Suppressor macrophage treated with lipopolysaccharide for 1 hour (primary cell): Measurements from ENCODE around the gene NFIC.

ENCODE experiments used
- DNase-seq, 3 donors: peaks; one replicate each; pipeline ENCODE4 v3.0.0-alpha.2; 2020 to 2022

NFIC gene

DNA sequence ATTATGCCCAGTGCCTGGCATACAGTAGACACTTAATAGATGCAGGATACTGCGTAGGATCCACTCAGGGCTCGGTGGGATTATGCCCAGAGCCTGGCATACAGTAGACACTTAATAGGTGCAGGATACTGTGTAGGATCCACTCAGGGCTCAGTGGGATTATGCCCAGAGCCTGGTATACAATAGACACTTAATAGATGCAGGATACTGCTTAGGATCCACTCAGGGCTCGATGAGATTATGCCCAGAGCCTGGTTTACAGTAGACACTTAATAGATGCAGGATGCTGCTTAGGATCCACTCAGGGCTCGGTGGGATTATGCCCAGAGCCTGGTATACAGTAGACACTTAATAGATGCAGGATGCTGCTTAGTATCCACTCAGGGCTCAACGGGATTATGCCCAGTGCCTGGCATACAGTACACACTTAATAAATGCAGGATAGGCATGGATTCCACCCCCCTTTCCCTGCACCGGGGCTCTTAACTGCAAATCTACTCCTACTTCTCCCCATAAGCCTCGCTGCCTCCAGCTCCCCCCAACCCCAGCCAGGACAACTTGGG is 89.1 kb downstream of the NFIC start:
- no peak for DNase-seq

DNA sequence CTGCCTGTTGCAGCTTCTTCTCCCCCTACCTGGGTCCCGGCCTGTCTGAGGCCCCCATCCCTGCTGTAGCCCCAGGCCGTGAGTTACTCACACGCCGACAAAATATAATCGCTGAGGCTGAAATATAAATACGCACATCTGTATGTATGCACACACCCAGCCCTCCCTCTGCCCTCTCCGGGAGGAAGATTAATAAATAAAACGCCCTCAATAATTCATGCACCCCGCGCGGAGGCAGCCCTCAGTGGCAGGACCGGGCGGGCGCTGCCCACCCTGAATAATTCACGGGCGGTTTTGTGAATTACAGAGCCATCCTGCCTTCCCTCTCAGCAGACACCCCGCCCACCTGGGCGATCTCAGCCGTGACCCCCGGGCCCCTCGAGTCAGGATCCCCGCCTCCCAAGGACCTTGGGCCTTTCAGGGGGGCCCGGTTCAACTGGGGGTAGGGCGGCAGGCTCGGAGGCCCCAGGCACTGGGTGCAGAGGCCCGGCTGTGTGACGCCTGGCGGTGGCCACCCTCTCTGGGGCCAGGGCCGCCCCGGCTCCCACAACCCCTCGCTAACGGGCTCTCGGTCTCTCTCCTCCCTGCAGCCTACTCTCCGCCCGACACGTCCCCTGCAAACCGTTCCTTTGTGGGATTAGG is 89.7 kb downstream of the NFIC start:
- no peak for DNase-seq

GRCh38 chr19:3456925-3457527 is 90.6 kb downstream of the NFIC start:
- DNase-seq, result no peak

DNA sequence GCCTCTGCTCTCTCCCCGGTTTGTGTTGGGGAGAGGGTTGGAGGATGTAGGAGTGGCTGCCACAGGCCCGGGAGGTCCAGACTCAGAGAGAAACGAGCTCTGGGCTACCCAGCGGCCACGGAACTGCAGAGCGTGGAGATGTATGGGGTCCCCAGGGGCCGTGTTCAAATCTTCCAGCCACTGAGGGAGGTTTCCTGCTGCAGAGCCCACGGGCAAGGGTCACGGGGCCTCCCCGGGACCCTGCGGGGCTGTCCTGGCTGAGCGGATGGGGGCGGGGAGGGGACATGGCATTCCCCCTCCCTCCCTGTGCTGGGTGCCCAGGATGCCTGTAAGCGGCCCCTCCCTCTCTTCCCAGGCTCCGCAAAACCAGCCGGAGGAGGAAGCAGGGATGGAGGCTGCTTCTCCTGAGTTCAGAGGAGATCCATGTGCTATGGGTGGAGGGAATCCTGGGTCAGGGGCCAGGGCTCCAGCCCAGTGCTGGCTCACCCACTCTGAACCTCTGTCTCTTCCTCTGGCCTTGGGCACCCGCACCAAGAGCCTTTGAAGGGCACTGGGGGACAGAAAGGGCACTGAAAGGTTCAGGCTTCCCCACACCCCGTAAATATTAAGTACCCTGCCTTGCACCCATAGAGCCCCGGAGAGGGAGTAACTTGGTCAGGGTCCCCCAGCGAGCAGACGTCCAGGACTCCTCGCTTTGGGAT is 91.3 kb downstream of the NFIC start:
- DNase-seq, result no peak

GRCh38 chr19:3458229-3459088 is 92.1 kb downstream of the NFIC start:
- DNase-seq, result no peak

GRCh38 chr19:3459089-3459881 is 92.9 kb downstream of the NFIC start:
- no peak for DNase-seq

- no peak for DNase-seq
Measured at GRCh38 chr19:3459965-3460582, 93.7 kb downstream of the NFIC start.

- DNase-seq, result no peak
Measured at GRCh38 chr19:3462991-3463713, 96.8 kb downstream of the NFIC start.

- DNase-seq, result no peak
Measured at GRCh38 chr19:3463714-3464586, 97.6 kb downstream of the NFIC start.

- peak; percentile 33 to 54 (median 36) for DNase-seq
Measured at GRCh38 chr19:3464587-3465235, 98.3 kb downstream of the NFIC start.

- DNase-seq, result no peak
Measured at GRCh38 chr19:3465552-3465951, 99.2 kb downstream of the NFIC start.

- no peak for DNase-seq
Measured at GRCh38 chr19:3466635-3467034, 100.3 kb downstream of the NFIC start.

DNA sequence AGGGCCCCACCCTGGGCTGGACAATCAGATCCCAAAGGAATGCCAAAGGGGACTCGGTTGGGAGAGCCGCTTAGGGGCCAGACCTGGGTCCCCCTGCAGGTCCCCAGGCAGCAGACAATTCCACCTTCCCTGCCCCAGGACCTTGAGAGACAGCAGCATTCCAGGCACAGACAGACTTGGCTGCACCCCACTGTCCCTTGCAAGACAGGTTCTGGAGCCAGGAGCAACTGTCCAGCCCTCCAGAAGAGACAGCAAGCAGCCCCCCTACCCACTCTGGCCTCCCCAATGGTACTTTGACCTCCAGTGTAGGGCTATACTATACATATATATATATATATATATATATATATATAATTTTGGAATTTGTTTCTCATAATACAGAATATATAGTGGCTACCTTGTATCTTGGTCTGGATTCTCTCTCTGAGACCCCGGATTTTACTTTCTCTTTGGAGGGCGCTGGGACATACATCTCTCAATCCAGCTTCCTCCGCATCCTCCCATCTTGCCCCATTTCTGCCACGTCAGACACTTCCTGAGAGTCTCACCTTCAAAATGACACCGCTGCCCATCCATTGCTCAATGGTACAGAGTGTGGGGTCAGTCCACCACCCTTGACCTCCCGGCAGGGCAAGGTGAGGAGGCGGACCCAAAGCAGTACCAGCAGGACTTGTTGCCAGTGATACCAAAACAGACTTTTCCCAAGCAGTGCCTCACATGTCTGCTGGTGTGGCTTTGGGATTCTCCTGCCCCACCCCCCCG is 101.2 kb downstream of the NFIC start:
- DNase-seq, result no peak

GRCh38 chr19:3468211-3468610 is 101.8 kb downstream of the NFIC start:
- DNase-seq, result no peak

DNA sequence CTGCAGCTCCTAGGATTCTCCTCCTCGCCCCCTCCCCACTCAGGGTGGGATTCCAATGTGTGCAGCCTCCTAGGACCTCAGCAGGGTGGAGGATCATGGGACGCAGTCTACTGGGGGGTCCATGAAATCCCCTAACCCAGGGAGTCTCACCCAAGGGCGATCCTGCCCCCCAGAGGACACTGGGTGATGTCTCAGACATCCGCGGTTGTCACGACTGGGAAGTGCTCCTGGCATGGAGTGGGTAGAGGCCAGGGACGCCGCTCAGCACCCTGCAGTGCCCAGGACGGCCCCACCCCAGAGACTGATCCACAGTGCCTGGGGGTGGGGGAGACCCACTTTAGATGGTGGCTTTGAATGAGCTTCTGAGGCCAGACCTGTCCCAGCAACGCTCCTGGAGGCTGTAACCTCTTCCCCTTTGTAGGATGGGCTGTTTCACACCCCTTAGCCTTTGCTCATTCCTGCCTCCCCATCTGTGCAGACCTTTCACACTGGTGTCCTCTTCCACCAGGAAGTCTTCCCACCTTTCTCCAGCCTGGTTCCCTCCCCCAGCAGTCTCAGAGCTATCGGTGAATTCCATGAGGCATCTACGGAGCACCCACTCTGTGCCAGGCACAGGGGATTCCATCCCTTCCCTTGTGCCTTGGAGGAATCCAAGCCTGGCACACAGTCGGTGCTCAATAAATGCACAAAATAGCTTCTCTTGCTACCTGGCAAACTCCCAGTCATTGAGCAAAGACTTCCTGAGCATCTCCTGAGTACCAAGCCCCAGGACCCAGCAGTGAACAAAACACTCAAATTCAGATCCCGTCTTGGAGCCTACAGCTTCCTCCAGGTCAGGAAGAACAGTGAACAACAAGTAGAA is 103.5 kb downstream of the NFIC start:
- DNase-seq, result no peak

- DNase-seq, result no peak
Measured at GRCh38 chr19:3470500-3471128, 104.2 kb downstream of the NFIC start.
